ENCODE measurements around the gene RPS24.

The RPS24 gene

DNA sequence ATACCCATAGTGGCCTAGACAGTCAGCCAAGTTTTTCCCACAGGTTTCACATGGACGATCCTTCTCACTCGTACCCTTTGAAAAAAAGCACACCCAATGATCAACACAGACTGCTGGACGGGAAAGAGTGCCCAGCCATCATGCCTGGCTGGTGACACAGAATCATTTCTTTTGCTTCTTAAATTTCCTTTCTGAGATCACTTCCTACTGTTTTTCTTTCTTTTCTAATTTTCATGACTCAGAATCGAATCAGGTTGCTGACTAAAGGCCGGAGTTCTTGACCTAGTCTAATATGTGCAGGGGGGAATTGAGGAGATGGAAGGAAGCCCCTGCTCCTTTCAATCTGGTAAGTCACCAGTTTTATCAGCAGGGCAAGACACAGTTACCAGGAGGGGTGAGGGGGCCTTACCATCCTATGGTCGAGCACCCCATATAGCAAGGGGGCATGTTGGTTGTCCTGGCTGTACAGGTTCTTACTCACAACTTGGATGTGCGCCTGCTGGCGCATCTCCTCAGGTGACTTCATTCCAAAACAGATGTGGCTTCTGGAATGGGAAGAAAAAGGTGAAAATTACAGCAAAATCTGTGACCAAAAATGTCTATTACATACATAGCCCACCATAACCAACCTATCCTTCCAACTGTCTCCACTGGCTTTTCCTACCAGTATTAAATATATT is 7.8 kb upstream of the RPS24 start:
- no peak for DNase-seq (ENCODE audit: low read depth in 4 of 4, low spot score in 1 of 4)

DNA sequence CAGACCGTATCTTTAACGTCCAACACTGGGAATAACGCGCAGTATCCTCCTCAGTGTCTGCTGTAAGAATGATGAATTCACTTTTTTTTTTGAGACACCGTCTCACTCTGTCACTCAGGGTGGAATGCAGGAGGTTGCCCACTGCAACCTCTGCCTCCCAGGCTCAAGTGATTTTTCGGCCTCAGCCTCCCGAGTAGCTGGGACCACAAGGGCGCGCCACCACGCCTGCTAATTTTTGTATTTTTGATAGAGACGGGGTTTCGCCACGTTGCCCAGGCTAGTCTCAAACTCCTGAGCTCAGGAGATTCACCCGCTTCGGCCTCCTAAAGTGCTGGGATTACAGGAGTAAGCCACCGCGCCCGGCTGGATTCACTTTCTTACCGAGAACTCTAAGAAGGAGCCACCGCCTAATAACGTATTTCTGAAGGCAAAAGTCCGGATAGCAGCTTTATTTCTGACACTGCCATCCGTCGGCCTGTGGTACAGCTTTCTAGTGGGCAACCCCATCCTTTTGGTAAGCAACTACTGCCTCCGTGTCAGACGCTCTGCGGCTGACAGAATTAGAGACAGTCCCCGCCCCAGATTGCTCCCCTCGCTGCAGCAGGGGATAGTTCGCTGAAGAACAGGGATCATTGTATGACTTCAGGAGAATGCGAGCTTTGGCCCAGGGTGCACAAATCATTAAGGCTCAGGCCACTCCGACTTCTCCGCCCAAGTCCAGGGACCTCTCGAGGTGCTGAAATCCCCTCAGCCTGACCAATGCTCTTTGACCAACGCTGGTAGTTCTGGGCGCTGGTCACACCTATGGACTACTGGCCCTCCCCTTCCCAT is 5.0 kb upstream of the RPS24 start:
- no peak for DNase-seq (ENCODE audit: low read depth in 4 of 4, low spot score in 1 of 4)

DNA sequence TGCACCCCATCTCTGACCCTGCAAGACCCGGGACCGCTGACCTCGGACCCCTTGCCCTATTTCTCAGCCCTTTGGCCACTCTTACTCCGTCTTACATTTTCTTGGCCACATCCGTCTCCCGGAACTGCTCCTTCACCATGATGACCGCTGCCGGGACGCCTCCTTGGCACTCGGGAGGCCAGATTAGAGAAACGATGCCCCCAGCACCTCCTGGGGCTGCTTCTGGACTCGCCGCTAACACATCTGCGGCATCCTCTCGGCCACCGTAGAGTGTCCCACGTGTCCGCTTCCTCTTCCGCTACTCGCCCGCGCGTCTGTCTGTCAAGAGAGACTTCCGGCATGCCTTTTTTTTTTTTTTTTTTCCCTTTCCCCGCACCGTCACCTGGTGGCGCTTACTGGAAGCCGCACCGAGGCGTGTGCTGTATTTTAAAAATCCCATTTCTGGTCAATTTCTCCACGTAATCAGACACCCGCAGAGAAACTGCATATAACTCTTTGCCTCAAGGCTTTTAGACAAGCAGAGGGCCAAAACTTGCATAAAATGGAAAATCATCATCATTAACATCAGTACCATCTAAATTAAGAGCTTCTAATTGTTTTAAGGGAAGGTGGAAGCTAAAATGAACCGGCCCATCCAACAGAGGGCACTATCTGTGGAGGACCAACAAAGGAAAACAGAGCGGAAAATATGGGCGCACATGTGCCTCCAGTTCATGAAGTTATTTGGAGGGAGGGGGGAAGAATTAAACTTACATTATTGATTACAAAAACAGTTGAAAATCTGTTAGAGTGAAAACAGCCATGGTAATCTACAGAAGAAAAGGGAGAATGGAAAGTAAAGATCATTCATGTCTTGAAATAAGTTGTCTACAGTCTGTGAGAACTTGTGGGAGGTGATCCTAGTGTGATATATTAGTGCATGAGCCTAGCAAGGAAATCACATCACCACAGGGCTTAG is 4.1 kb upstream of the RPS24 start, which contains the start of gene POLR3A:
Gene POLR3A, minus strand, starts transcription at position 247 of the 958 bp plus-strand sequence. Its CDS starts 108 bp downstream, at position 139.
- peak; percentile 82 to 85 (median 83) for DNase-seq (ENCODE audit: low read depth in 4 of 4, low spot score in 1 of 4)

DNA sequence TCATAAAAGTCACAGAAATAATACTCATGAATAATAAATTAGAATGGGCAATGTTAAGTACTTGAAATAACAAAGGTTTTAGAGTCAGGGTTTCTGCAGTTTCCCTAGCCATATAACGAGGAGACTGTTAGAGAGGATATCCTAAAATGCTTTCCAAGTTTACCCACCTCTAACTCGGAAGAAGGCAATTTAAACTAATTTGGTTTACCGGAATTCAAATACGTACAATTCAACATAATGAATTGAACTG is 351 bp upstream of the RPS24 start:
- DNase-seq (ENCODE audit: low read depth in 4 of 4, low spot score in 1 of 4) = no peak

DNA sequence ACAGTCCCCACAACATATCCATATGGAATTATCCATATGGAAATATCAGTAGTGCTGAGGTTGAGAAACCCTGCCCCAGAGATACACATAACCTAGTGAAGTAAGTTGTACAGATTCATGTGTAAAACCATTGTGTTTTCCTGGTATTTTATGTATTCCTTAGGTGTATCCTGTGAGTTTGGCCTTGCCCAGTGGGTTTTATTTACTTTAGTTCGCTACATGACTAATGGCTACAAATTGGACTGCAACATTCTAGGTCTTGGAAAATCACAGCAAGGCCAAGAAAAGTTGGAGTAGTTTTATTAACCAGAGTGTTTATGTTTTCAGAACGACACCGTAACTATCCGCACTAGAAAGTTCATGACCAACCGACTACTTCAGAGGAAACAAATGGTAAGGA is 1.4 kb downstream of the RPS24 start:
- no peak for DNase-seq (ENCODE audit: low read depth in 4 of 4, low spot score in 1 of 4)

DNA sequence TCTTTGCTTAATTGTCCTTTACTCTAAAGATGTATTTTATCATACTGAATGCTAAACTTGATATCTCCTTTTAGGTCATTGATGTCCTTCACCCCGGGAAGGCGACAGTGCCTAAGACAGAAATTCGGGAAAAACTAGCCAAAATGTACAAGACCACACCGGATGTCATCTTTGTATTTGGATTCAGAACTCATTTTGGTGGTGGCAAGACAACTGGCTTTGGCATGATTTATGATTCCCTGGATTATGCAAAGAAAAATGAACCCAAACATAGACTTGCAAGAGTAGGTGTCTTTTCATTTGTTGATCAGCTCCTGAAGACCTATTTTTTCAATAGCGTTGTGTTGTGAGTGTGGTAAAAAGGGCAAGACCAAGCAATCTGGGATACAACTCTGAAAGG is 1.8 kb downstream of the RPS24 start:
- DNase-seq (ENCODE audit: low read depth in 4 of 4, low spot score in 1 of 4) = no peak

DNA sequence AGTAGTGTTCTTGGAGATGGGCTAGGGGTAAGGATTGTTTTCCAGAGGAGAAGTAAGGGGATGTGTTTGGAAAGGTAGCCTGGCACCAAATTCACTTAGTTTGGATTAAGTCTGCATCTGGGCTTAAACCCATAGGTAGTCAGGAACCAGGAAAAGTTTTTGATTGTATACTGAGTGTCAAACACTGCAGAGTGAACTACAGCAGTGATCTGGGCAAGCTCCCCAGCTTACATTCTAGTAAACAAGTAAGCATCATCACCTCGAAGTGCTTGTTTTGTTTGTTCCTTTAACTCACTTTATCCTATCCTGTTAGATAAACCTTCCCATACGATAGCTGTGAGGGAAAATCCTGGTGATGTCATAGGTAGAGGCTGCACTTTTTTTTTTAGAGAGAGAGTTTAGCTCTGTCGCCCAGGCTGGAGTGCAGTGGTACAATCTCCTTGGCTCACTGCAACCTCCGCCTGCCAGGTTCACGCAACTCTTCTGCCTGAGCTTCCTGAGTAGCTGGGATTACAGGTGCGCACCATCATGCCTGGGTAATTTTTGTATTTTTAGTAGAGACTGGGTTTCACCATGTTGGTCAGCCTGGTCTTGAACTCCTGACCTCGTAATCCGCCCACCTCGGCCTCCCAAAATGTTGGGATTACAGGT is 2.4 kb downstream of the RPS24 start:
- DNase-seq (ENCODE audit: low read depth in 4 of 4, low spot score in 1 of 4) = no peak

DNA sequence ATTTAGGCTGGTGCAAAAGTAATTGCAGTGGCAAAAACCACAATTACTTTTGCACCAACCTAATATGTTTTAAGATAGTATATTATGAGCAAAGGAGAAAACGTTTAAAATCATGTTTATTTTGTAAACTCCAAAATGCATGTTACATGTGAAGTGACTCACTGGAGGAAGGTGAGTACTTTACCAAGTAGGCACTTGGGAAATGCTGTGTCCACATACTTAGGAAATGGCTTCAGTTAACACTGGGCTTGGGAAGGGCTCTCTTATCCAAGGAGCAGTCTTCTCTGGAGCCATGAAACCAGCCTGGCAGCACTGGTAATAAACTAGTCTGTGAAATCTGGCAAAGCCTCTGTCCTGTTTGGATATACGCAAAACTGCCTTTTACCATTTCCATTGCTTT is 4.4 kb downstream of the RPS24 start:
- no peak for DNase-seq (ENCODE audit: low read depth in 4 of 4, low spot score in 1 of 4)

DNA sequence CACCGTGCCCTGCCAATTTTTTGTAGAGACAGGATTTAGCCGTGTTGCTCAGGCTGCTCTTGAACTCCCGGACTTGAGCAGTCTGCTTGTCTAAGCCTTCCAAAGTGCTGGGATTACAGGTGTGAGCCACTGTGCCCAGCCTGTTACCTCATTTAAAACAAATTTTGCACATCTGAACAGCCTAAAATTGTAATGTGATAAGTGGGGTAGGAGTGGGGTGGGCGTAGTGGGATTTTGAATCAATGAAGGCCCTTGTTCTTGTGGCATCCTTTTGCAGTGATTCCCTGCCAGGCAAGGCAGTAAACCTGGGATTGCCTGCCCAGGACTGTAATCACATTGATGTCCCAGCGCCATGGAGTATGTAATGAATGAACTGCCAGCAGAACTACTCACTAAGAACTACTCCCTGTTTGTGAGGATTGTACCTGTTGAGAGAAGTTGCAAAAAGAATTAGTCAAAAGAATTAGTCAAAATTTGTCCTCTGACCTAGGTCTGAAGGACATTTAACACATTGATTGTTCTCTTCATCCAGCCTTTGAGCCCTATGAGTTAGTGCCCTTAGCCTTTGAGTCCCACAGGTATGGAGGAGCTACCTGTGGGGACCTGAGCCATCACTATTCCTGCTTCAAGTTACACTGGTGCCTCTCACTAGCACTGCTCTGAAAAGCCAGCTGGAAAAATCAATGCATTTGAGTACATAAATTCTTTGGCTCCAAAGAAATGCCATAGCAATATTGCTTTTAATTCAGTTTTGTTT is 5.3 kb downstream of the RPS24 start:
- no peak for DNase-seq (ENCODE audit: low read depth in 4 of 4, low spot score in 1 of 4)

DNA sequence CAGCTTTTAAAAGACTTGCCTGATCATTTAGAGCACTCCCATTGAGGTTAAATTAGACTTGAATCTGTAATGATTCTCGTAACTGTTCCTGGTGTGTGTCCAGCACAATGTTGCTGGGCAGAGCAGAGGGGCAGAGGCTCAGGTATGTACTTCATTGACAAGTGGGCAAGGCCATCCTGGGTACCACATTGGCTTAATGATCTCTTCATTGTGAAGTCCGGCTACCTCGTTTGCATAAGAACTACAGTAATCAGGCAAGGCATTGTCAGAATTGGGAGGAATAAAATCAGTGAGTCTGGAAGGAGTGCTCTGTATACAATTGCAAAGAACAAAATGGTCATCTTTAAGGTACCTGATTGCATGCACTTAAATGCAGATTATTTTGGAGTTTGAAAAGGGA is 6.1 kb downstream of the RPS24 start:
- DNase-seq (ENCODE audit: low read depth in 4 of 4, low spot score in 1 of 4) = no peak

DNA sequence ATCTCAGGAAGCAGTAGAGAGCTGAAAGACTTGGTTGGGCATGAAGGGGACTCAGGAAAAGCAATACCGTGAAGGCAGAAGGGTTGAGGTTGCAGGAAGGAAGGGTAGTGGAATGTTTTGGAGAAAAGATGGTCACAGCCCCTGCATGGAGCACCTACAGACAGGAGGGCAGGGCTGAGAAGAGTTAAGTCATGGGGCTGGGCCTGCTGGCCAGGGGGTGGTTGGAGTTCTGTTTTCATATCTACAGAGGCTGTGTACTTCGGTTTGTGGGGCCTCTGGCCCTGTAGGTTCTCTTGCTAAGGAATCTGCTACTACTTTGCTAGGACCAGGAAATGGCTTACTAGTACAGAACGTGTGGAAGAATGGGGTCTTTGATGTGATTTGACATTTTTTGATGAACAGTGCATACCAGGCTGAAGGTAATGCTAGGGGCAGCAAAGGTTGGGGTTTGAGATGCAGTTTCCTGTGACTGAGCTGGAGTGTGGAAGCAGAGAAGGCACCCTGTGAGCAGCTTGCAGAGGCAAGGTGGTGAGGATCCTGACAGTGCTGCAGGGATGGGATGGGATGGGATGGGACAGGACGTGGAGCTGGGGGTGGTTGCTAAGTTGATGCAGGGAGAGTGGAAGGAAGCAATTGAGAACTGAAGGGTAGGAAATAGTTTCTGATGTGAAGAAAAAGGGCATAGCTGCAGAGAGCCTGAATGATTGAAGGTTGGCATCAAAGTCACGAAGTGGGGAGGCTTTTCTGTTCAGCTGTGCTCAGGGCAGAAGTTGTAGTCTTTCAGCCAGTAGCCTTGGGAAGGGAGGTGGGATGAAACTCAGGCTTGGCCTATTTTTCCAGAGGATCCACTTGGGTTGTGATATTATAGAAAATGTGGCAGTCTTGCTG is 7.8 kb downstream of the RPS24 start:
- no peak for DNase-seq (ENCODE audit: low read depth in 4 of 4, low spot score in 1 of 4)

DNA sequence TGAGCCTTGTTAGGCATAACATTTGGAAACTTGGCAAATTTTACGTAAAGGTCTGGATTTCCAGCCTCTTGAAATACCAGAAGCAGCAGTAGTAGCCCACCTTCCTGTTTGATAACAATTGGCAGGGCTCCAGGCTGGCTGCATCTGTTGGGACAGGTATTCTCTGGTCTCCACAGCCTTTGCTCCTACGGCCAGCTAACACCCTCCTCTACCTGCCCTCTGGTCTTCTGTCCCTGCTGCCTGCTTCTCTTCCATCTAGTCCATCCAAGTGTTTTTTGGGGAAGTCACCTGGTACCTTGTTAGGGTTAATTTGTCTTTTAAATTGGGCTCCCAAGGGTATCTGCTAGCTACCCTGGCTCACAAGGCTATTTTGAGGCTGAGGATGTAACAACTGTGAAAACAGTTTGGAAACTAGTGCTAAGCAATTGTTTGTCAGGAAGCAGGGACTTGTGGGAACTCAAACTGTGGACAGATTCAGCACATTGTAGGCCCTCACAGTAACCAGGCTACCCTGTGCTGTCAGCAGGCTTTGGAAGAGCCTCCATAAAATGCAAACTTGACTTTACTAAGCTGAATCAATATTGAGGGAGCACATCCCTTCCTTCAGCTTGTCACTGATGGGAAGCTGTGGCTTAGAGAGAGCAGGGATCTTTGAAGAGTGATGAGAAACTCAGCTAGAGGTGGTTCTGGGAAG is 8.5 kb downstream of the RPS24 start:
- no peak for DNase-seq (ENCODE audit: low read depth in 4 of 4, low spot score in 1 of 4)

DNA sequence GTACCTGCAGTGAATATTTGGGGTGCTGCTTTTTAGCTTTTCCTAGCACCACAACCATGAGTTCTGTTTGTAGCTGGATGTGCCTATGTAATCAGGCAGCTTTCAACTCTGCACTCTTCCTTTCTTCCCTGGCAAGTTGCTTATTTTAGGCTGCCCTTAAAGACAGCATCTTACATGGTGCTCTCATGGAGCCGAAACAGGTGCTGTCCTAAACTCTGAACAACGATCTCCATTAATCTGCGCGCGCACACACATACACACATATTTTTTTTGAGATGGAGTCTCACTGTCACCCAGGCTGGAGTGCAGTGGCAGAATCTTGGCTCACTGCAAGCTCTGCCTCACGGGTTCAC is 9.1 kb downstream of the RPS24 start:
- no peak for DNase-seq (ENCODE audit: low read depth in 4 of 4, low spot score in 1 of 4)

DNA sequence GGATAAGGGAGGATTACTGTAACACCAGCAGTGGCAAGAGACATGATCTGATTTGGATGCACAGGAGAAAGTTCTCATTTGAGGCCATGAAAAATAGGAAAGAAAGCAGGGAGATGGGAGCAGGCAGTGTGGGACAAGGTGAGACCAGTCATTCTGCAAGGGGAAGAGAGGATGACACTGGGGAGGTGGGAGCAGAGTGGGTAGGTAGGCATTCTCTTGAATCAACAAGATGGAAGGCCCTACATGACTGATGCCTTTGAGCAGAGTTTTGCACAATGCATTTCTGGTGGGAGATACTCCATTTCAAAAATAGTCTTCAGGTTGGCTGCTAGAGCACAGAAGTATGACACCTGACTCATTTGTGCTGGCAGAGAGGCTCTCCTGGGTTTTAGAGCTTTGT is 10.5 kb downstream of the RPS24 start:
- no peak for DNase-seq (ENCODE audit: low read depth in 4 of 4, low spot score in 1 of 4)

DNA sequence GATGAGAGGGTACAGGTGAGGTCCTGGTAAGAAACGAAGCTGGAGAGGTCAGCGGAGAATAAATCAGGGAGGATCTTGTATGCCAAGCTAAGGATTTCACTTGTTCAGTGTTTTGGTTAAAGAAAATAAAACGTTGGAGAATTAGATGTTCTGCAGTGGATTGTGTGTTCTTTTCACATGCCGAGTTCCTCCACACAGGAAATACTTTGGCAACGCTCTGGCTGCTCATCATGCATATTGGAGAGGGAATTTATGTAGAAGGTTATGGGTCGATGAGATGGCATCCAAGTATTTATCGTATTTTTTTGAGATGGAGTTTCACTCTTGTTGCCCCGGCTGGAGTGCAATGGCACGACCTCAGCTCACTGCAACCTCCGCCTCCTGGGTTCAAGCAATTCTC is 11.0 kb downstream of the RPS24 start:
- DNase-seq (ENCODE audit: low read depth in 4 of 4, low spot score in 1 of 4) = no peak

DNA sequence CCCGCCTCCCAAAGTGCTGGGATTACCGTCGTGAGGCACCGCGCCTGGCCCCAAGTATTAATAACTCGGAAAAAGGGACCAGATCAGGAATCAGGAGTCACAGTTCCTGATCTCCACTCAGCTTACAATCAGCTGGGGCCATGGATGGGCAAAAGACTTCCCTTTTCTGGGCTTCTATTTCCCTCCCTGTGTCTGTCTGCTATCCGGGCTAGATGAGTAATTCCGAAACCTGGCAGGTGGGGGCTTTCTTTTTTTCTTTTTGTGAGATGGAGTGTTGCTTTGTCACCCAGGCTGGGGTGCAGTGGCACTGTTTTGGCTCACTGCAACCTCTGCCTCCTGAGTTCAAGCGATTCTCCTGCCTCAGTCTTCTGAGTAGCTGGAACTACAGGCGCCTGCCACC is 11.6 kb downstream of the RPS24 start:
- DNase-seq (ENCODE audit: low read depth in 4 of 4, low spot score in 1 of 4) = no peak

DNA sequence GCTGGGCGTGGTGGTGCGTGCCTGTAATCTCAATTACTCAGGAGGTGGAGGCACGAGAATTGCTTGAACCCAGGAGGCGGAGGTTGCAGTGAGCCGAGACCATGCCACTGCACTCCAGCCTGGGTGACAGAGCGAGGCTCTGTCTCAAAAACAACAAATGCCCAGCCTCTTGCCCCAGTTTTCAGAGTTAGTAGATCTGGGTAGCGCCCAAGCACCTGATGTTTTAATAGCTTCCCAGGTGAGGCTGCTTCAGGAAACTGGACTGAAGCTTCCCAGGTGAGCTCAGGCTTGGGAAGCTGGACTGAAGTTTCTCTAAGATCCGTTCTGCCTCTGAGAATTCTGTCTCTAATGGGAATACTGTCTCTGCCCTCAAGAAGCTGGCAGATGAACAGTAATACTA is 12.2 kb downstream of the RPS24 start:
- no peak for DNase-seq (ENCODE audit: low read depth in 4 of 4, low spot score in 1 of 4)

DNA sequence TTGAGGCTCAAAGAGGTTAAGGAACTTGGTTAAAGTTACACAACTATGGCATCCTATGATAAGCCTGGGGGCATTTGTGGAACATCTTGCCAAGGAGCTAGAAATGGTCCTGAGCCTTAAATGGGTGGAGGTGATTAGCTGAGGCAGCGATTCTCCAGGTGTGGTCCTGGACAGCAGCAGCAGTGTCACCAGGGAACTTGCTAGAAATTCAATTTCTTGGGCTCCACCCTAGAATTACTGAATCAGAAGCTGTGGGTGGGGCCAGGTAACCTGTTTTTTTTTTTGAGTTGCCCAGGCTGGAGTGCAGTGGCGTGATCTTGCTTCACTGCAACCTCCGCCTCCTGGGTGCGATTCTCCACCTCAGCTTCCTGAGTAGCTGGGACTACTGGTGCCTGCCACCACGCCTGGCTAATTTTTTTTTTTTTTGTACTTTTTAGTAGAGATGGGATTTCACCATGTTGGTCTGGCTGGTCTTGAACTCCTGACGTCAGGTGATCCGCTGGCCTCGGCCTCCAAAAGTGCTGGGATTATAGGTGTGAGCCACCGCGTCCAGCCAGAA is 13.1 kb downstream of the RPS24 start:
- DNase-seq (ENCODE audit: low read depth in 4 of 4, low spot score in 1 of 4) = no peak
